ENCODE data around the gene KRT78. TPM values are rescaled to one million over a fixed set of nuclear protein-coding genes. Genes with fewer than 3 reads are reported as not detected.

Gene KRT78
- total RNA-seq, 1 experiment from 2014 or later: not detected

DNA sequence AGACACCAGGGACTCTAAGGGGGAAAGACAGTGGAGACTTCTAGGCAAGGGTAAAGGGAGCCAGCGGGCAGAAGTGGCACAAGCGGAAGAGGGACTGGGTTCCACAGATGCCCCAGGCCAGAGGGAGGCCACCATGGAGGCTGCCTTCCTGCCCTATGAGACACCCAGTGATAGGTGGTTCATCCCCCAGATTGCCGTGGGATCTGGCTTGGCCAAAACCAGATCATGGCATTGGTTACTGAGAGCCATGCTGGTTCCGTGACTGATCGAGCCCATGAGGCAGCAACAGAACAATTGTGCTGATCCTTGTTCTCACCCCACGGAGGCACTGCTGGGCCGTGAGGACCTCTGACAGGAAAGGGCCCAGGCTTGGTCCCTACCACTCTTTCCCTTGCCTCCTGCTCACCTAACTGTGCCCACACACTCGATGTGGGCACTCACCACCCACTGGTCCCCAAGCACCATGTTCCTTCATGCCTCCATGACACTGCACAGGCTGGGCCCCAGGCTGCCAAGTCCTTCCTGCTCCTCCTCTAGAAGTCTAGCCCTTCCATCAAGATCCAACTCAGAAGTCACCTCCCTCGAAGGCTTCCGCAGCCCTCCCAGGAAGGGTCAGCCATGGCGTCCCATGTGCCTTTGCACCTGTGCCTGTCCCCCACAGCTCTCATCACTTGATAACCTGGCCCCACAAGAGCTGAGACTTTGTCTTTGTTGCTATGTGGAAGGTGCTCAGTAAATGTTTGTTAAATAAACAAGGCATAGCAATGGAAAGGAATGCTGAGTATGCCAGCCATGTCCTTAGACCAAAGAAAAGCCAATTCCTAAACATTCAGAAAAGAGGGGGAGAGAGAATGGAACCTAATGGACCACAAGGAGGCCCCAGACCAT, 21.9 kb downstream of the KRT78 start:
- DNase-seq (ENCODE audit: low read depth): no peak

DNA sequence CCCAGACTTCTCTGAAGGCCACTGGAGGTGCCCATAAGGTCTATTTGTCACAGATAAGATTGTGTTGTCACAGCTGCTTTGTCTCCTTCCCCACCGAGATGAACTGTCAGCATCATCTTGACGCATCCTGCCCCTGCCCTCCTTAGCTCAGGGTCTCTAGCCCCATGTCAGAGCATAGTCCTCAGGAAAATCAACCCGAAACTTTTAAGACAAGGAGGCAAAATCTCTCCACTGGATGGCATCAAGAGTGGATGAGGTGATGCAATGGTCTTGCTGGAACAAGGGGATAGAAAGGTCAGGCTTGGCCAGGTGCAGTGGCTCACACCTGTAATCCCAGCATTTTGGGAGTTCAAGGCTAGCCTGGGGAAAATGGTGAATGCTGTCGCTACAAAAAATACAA, 22.8 kb downstream of the KRT78 start:
- no peak for DNase-seq (ENCODE audit: low read depth)

DNA sequence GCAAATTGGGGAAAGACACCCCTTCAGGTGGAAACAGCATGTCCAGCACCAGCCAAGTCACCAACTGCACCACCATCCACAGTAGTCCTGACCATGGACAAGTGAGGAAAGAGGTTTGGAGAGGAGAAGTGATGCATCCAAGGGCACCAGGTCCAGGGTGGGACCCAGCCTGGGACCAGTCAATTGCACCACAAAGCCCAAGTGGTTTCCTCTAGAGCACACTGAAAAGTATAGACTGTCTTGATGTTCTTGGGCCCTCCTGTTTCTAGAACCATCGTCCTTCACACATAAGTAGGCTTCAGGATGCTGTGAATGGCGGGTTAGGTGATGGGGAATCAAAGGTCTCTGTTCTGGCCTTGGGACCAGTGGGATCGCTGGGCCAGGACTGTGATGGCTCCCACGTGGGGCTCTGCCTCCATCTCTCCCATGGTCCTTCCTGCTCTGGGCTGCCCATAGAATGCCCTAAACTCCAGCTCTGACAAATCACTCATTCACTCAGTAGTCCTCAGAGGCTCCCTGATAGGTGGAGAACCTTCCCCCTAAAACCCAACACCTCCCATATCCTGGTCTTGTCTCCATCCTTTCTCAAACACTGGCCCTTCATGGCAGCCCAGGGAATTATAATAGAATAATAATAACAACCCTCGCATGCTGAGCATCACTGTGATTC, 23.9 kb downstream of the KRT78 start:
- no peak for DNase-seq (ENCODE audit: low read depth)

DNA sequence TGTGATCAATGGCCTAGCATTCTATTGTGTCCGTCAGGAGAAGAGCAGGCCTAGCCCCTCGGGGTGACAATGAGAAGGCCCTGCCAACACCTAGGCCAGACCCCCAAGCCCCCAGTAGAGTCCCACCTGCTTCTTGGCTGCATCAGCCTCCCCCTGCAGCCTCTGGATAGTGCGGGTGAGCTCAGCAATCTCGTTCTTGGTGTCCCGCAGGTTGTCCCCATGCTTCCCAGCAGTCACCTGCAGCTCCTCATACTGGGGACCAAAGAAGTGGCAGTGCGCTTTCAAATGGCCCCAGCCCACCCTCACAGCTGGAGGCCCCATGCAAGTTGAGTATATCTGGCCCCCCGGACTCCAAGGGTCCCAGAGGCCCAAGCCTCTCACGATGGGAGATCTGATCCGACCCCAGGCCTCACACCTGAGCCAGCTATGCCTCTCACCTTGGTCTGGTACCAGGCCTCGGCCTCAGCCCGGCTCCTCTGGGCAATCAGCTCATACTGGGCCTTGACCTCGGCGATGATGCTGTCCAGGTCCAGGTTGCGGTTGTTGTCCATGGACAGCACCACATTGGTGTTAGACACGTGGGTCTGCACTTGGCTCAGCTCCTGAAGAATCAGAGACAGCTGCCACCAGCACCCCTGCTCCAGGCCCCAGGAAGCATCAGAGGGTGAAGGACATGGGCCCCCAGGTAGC, 24.9 kb downstream of the KRT78 start:
- no peak for DNase-seq (ENCODE audit: low read depth)

DNA sequence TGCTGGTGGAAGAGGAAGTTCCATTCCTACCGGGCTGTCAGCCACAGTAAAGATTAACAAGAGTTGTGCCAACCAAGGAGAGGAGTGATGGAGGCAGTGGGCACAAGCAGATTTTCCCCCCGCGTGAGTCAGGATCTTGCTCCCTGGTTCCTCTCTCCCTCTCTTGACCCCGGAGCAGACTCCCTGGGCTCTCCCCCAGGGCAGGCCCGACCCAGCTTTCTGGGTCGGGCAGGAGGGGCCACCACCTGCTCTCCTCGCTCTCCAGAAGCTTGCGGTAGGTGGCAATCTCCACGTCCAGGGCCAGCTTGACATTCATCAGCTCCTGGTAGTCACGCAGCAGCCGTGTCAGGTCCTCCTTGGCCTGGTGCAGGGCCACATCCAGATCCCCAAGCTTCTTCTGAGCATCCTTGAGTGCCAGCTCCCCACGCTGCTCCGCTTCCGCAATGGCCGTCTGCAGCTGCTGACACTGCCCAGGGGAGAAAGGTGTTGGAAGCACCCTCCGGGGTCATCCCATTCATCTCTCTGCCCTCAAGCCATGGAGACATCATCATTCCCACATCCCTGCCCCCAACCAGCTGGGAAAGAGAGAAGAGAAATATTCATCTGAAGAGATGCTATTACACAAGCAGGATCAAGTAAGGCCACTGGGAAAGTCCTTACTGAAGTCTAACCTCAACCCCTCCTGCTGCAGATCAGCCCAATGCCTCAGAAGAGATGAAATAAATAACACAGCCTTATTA, 25.9 kb downstream of the KRT78 start:
- DNase-seq (ENCODE audit: low read depth): no peak

DNA sequence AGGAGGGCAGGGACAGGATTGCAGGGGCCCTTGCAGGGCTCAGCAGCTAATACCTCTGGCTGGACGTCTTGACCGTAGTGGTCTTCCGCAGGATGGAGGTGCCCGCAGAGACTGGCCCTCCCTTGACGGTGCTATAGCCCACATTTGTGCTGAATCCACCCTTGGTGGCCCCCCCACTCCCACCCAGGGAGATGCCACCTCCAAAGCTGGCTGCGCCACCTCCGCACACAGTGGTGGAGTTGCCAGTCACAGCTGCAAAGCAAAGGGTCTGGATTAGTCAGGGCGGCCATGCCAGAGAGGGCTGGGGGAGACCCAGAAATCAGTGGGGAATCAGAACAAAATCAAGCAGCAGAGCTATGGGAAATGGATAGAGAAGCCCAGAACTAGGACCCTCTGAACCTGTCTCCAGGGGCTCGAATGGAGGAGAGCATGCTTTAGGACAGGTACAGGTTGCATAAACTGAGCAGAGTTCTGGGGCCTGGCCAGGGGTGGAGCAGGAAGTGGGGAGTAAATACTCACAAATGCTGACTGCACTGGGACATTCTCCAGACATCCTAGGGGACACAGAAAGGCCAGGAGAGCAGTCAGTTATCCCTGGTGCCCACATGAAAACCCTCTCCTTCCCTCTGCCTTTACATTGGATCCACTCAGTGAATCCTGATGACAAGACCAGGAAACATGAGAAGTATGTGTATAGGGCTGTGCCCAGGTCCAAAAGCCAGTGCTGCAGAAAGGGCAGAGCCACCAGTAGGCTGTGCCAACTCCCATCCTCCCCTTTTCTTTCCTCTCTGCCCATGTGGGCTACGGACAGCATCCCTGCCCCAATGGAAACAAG, 26.8 kb downstream of the KRT78 start:
- no peak for DNase-seq (ENCODE audit: low read depth)

DNA sequence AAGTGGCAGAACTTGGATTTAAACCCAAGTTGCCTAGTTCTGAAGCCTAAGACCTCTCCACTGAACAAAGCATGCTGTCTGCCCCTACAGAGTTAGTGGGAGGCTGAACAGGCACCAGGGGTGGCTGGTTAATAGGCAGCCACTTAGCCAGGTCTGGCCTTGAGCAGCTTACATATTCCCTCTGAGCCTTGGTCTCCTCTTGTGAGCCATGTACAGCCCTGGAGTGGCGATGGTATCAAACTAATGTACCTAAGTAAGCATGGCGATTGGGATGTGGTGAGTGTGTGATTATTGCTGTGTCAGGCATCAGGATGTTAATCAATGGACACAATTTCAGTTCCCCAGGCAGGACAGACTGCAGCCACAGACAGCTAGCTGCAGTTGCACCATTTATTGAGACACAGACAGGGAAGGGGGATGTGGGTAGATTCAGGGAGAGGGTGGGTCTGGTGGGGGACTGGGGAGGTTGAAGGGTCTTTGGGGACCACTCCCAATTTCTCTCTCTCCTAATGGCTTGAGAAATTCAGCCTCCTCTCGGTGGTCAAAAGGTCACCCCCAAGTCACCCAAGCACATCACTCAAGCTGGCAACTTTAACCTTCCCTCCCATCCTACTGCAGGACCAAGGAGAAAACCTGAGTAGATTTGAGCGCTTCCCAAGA, 27.6 kb downstream of the KRT78 start:
- no peak for DNase-seq (ENCODE audit: low read depth)

DNA sequence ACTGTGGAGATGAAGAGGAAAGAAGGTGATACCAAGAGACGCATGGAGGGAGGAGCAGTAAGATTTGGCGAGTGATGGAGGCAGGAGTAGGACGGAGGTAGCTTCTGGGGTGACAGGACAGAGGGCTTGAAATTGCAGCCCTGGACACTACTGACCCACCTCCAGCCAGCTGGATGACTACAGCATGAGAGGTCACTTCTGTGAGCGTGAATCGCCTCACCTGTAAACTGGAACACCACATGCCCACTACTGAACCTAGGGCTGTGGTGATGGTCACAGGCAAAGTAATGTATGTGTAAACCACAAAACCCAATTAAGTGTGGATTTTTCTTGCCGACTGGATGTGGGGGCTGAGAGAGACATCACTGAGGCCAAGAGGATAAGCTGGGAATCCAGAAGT, 28.3 kb downstream of the KRT78 start:
- DNase-seq (ENCODE audit: low read depth): no peak

DNA sequence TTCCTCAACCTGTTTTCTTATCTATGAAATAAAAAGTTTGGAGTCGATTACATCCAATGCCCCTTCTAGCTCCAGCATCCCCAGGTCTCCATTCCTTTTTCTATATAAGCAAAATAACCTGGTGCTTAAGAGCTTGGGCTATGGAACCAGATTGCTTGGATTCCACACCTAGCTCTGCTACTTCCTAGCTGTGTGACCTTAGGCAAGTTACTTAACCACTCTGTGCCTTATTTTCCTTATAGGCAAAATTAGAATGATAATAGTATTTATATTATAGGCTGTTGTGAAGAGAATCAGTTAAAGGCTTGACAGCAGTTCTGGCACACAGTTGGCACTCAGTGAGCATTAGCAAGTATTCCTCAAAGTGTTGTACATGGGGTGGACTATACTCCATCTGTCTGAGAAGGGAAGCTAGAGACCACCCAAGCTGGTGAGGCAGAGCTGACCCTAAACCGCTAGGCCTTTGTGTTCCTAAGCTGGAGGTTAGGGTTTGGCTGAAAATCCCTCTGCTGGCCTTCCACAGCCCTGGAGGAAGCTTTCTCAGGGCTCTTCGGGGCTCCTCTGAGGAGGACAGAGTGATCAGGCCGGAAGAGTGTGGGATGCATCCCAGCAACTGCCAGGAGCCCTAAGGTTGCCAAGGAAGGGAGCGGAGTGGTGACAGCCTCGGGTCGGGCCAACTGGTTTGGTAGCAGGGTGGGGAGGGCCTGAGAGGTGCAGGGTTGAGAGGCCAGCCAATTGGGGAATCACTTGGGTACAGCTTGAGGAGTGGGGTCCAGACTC, 28.9 kb downstream of the KRT78 start:
- no peak for DNase-seq (ENCODE audit: low read depth)

DNA sequence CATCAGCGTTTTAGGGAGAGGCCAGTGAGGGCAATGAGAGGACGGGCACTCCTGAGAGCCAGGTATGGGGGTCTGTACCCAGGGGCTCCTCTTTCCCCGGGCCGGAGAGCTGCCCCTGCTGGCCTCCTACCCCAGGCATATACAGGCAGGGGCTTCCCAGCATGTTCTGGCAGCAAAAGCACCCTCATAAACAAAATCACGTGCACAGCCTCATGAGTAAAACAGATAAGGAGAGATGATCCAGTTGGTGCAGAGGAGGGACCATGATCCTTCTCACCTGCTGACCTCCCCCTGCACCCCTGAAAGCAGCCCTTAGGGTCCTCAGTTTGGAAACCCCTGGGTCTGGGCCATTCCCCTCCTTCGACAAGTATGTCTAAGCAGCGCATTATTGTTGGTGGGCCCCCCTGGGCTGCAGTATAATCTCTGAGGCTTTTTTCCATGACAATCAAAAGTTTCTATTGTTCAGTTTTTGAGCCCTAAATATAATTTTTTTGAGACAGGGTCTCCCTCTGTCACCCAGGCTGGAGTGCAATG, 29.8 kb downstream of the KRT78 start:
- DNase-seq (ENCODE audit: low read depth): no peak

DNA sequence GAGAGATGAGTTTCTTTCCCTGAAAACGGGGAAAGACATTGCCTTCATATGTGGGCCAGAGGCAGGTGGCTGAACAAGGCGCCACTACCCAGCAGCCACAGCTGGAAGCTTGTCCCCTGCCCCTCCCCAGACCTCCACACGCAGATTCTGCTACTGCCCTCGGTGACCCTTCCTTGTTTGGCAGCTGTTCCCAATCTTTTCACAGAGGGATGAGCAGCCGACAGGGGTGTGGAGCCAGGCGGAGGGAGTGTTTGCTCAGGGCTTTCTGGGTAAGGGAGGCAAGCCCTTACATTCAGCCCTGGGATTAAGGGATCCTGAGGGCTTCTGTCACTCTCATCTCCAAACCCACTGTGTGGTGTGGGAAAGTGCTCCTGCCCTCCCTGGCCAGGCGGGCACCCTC, 30.4 kb downstream of the KRT78 start:
- no peak for DNase-seq (ENCODE audit: low read depth)

DNA sequence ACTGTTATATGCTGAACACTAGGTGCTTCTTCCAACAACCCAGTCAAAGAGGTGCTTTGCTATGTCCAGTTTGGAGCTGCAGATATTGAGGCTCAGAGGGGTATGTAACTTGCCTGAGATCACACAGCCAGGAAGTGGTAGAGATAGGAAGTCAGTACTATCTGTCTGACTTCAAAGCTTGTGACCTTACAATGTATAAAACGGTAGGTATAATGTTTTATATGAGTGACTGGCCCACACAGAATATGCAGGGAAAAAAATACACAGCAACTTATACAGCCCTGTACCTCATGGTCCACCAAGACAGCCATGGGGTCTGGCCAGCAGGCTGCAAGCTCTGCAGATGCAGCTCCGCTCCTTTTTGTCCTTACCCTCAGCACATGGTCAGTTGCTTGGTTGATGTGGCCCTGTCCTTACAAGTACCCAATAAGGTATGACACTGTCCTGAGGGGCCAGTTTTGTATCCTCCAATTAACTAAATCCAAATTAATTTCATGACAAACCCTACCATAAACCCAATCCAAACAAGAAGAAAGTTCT, 31.0 kb downstream of the KRT78 start:
- no peak for DNase-seq (ENCODE audit: low read depth)

DNA sequence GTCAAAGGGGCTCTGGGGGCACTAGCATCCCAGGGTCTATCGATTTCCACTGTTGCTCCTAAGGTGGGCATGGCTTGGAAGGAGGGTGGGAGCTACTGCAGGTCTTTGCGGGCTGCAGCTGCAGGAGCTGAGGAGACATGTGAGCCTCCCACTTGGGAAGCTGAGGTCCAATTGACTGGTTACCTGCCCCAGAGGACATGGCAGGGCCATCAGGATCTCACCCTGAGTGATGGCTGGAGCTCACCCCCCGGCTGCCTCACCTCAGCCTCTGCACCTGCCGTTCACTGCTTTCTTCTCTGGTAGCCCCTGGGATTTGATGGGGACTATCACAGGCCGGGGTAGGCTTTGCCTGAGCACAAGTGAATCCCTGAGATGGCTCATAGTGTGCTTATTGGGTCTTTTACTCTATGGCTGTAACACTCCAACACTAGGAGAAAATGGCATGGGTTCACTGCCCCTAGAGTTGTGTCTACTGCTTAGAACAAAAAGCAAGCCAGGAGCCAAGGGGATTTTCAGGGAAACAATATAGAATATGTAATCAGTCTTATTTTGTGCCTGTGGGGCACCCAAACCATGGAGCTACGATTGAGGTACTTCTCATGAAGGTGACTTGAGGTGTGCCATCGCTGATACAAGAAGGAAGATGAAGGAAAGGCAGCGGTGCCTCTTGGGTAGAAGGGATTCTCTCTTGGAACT, 31.6 kb downstream of the KRT78 start:
- no peak for DNase-seq (ENCODE audit: low read depth)

DNA sequence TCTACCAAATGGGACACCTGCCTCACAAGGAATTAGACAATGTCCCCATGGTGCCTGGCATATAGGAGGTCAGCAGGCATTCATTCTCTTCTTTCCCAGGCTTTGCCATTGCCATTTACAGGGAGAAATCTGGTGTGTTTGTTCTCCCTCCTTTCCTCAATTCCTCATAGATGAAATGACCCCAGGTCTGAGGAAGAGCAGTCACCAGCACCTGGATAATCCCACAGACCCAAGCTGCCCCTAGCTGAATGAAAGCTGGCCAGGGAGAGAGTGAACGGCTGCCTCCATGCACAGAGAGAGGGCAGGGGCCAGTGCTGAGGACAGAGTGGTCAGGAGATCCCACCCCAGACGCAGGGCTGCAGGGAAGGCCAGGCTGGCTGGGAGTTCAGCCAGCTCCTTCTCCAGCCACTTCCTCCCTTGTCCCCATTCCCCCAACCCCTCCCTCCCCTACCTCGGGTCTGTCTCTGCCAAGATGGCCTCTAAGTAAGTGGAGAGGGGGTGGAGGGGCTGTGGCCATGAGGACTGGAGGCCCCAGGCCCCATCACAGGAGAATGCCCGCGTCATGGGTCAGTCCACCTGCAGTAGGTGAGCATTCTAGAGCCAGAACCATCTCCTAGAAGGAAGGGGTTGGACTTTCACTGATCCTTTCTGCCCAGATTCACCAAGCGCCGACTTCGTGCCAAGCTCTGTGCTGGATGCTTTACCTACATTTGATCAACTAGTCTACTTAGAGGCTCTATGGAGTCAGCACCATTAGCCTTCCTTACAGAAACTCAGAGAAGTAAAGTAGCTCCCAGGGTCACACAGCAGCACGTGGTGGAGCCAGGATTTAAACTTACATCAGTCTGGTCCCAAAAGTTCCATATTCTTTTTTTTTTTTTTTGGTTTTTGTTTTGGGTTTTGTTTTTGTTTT, 32.9 kb downstream of the KRT78 start:
- no peak for DNase-seq (ENCODE audit: low read depth)

DNA sequence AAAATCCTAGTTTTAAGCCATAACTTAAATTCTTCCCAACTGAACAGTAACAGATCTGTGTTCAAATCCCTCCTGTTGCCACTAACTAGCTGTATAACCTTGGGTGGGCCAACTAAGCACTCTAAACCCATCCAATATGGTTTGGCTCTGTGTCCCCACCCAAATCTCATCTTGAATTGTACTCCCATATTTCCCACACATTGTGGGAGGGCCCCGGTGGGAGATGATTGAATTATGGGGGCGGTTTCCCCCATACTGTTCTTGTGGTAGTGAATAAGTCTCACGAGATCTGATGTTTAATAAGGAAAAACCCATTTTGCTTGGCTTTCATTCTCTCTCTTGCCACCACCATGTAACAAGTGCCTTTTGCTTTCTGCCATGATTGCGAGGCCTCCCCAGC, 33.6 kb downstream of the KRT78 start:
- no peak for DNase-seq (ENCODE audit: low read depth)

DNA sequence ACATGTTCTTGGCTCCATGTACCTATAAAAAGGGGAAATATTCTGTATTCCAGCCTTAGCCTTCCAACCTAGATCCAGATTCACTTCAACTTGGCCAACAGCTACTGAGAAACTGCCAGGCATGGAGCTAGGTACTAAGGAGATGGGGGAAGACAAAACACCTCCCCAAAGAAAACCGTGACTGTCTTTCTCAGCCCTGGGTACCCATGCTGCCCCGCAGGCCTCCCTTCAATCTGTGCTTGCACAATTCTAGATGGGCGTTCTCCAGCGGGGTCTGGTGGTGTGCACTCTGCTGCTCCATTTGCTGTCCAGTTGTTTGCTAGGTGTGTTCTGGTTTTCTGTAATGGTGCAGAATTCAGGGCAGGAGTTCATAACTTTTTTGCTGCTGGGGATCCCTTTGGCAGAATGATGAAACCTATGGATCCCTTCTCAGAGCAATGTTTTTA, 34.1 kb downstream of the KRT78 start:
- DNase-seq (ENCODE audit: low read depth): no peak

All from HT1080 (cell line).